GM12873 (cell line): ENCODE results near the gene MAGIX.

ENCODE experiments used
- TF ChIP-seq, protein P1 (sequence below): IDR thresholded peaks from 2 replicates; pipeline ENCODE4 v1.5.1; 2012; ENCODE audit warnings: low read depth, mild to moderate bottlenecking, moderate library complexity, low read length, control low read depth; ENCODE audit not compliant: insufficient read depth; ENCODE audit errors: missing control alignments

The MAGIX gene

DNA sequence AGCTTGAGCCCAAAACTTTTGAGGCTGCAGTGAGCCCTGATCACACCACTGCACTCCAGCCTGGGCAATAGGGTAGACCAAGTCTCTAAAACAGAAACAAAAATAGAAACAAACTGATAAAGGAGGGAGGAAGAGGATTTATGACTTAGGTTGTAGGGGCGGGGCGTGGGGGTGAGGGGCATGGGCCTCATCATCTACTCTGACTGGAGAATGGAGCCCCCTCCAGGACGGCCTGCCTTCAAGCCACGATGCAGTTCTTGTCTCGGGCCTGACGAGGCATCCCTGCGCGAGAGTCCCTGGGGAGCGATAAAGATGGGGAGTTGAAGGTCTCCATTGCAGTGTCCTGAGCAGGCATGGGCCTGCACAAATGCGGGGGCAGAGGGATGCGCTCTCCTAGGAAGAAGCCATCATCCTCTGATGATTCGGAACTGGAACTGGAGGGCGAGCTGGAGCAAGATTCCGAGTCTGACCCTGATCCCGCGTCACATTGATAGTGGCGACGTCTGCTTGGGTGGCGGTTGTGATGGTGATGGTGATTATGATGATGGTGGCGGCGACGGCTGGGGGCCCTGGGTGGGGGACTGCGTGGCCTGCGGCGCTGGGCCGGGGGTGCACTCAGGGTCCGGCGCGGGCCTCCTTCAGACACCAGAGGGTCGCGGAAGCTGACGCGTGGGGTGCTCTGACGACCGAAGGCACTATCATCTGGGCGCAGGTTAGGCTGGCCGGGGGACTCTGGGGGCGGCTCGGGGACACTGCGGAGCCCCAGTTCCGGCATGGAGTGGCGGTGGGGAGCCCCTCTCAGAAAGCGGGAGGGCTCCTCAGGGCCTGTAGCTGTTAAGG is 13.1 kb downstream of the MAGIX start:
- TF ChIP-seq, protein P1, sequence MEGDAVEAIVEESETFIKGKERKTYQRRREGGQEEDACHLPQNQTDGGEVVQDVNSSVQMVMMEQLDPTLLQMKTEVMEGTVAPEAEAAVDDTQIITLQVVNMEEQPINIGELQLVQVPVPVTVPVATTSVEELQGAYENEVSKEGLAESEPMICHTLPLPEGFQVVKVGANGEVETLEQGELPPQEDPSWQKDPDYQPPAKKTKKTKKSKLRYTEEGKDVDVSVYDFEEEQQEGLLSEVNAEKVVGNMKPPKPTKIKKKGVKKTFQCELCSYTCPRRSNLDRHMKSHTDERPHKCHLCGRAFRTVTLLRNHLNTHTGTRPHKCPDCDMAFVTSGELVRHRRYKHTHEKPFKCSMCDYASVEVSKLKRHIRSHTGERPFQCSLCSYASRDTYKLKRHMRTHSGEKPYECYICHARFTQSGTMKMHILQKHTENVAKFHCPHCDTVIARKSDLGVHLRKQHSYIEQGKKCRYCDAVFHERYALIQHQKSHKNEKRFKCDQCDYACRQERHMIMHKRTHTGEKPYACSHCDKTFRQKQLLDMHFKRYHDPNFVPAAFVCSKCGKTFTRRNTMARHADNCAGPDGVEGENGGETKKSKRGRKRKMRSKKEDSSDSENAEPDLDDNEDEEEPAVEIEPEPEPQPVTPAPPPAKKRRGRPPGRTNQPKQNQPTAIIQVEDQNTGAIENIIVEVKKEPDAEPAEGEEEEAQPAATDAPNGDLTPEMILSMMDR, result no peak

DNA sequence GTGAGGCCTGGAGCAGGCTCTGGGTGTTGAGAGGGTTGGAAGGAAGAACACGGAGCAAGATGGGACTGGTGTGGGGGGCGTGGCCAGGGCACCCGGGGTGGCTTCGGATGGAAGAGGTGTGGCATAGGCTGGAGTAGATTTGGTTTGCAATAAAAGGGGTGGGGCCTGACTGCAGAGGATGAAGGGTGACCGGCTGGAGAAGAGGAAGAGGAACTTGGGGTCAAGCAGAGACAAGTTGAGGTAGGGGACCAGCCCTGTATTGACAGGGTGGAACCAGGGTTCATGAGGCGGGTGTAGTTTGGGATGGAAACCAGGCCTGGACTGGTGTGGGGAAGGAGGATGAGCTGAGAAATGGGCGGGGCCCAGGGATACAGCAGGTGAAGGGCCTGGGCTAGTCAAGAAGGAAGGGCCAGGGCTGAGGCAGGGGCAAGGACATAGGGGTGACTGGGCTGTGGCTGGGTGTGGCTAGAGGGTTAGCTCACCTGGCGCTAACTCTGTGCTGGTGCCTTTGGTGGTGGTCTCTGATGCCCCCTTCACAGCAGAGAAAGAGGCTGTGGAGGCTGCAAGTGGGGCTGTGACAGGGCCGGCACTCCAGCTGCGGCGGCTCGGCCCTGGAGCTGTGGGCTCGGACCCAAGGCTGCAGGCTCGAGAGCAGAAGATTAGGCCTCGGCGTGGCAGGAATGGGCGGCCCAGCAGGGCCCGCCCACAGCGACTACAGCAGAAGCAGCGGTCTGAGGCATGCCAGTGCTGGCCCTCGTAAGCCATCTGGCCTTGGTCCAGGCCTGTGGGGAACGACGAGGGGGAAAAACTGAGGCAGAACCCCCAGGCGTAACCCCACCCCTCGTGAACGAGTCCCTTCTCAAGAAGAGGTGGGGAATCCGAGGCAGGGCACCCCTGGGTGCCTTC is 14.1 kb downstream of the MAGIX start:
- TF ChIP-seq, protein P1, result no peak

DNA sequence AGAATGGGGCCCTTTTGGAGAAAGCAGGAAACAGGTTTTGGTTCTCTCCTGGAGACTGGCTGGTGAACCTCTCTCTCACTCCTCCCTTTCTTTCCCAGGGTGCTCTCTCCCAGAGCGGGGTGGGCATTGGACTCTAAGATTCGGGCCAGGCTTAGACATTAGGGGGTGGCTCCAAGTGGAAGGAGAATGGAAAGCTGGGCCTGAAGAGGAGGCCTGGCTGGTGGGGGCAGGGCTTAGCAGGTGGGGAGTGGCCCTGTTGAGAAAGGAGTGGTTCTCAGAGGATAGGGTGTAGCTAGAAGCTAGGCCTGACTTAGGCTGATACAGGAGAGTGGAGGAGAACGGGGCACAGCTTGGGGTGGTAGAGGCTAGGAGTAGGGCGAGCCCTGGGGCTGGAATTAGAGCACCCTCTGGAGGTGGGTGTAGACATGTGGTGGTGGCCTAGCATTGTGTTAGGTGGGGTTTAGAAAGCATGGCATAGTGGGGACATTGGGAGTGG is 14.8 kb downstream of the MAGIX start:
- TF ChIP-seq, protein P1, result peak; percentile 22

DNA sequence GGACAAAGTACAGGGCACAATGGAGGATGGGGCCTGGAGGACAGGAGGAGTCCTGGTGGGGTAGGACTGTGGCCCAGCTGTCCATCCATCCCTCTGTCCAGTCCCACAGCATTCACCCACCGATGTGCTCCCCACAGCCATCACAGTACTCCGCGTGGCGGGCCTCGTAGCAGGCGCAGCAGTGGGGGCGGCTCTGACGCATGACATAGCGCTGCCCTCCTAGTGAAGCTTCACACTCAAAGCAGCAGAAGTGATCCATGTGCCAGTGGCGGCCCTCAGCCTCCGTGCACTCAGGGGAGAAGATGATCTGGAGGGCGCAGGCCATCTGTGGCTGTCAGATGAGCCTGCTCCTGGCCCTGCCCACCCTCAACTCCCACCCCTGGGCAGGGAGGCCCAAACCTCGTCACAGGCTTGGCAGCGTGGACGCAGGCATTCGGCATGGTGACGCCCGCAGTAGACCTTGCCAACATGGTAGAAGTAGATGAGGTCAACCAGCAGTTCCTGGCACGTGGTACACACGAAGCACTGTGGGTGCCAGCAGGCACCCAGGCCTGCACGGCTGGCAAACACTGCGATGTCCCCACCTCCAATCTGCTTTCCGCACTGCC is 15.4 kb downstream of the MAGIX start:
- TF ChIP-seq, protein P1, result no peak

DNA sequence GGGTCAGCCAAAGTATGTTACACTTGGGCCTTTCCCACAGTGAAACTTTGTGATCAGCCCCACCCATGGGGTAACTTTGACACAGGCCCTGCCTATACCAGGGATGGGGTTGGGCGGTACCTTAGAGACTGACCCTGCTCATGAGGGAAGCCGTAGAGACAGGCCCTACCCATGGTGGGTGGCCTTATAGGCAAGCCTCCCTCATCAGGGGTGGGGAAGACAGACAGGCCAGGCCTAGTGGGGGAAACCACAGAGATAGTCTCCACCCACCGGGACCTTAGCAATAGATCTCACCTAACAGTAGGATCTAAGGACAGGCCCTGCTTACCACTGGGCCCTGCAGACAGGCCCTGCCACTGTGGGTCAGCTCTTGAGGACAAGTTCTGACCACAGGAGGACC is 16.0 kb downstream of the MAGIX start:
- TF ChIP-seq, protein P1, result no peak

DNA sequence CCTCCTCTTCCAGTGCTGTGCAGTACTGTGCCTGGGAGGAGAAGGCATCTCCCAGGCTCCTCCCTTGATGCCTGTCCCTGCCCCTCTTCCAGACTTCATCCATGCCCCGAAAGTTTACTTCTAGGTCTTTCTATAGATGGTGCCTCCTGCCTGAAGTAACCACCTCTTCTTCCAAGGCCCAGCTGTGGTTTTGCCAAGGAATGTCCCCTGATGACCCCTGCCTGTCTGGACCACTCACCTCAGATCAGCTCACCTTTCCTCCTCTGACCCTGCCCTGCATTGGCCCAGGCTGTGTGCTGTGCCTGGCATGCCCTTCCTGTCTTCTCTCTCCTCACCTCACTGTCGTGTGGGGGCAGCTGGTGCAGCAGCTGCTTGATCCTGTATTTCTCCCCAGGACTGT is 16.8 kb downstream of the MAGIX start:
- TF ChIP-seq, protein P1, result no peak
